ENCODE results near the gene GRAMD2B.
"Not testable (repeated sequence)": the region's sequence is repeated elsewhere in the genome, so short reads cannot be mapped to it uniquely, and the experiment has no call there.

Gene GRAMD2B

DNA sequence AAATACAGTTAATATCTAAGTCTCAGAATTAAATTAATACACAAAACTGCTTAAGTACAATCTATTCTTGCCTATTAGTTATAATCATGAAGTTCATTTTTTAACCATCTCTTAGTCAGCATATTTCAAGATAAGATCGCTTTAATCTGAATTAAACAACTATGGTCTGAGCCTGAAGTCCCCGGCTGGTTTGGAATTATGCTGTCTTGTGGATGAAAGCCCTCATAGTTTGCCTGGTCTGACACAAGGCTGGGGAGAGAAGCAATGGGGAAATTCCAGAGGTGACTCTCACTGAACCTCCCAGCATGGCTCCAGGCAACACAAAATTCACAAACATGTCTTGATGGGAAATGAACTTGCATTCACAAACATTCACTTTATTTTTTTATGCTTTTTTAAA lies 28.0 kb upstream of the GRAMD2B start:
- DNase-seq (ENCODE audit: low read depth) = no peak
- TF ChIP-seq, protein P1, sequence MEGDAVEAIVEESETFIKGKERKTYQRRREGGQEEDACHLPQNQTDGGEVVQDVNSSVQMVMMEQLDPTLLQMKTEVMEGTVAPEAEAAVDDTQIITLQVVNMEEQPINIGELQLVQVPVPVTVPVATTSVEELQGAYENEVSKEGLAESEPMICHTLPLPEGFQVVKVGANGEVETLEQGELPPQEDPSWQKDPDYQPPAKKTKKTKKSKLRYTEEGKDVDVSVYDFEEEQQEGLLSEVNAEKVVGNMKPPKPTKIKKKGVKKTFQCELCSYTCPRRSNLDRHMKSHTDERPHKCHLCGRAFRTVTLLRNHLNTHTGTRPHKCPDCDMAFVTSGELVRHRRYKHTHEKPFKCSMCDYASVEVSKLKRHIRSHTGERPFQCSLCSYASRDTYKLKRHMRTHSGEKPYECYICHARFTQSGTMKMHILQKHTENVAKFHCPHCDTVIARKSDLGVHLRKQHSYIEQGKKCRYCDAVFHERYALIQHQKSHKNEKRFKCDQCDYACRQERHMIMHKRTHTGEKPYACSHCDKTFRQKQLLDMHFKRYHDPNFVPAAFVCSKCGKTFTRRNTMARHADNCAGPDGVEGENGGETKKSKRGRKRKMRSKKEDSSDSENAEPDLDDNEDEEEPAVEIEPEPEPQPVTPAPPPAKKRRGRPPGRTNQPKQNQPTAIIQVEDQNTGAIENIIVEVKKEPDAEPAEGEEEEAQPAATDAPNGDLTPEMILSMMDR (IDR thresholded peaks at IDR 0.05; ENCODE audit: control insufficient read depth, extremely low read depth, insufficient read depth) = no peak
- no peak overlapping the region for H3K4me3 ChIP-seq (ENCODE audit: low read depth, low read length)

DNA sequence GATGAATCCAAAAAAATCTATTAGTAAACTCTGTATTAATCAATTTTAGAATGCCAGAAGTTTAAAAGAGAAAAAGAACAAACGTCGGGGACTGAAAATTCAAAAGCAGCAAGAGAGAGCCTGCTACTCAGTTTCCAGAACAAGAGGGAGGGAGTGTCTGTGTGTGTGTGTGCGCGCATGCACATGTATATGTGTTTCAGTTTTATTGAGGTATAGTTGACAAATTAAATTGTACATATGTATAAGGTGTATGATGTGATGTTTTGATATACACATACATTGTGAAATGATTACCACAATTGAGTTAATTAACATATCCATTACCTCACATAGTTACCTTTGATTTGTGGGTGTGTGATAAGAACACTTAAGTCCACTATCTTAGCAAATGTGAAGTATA lies 27.6 kb upstream of the GRAMD2B start:
- no peak overlapping the region for H3K4me3 ChIP-seq (ENCODE audit: low read depth, low read length)
- TF ChIP-seq, protein P1 (IDR thresholded peaks at IDR 0.05; ENCODE audit: control insufficient read depth, extremely low read depth, insufficient read depth) = no peak
- DNase-seq (ENCODE audit: low read depth) = no peak

DNA sequence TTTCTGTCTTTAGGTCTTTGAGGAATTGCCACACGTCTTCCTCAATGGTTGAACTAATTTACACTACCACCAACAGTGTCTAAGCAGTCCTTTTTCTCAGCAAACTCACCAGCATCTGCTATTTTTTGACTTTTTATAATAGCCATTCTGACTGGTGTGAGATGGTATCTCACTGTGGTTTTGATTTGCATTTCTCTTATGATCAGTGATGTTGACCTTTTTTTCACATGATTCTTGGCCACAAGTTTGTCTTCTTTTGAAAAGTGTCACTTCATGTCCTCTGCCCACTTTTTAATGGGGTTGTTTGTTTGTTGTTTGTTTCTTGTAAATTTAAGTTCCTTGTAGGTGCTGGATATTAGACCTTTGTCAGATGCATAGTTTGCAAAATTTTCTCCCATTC lies 26.5 kb upstream of the GRAMD2B start:
- not testable (repeated sequence) for H3K4me3 ChIP-seq (ENCODE audit: low read depth, low read length); DNase-seq (ENCODE audit: low read depth)

DNA sequence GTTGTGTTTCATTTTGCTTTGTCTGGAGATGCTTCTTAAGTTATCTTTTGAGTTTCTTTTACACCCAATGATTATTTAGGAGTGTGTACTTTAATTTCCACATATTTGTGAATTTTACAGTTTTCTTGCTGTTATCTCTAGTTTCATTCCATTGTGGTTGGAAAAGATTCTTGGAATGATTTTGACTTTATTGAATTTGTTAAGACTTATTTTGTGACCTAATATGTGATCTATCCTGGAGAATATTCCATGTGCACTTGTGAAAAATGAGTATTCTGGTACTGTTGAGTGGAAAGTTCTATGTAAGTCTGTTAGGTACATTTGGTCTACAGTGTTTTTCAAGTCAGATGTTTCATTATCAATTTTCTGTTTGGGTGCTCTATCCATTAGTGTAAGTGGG lies 24.4 kb upstream of the GRAMD2B start:
- no peak for DNase-seq (ENCODE audit: low read depth)
- TF ChIP-seq, protein P1 (IDR thresholded peaks at IDR 0.05; ENCODE audit: control insufficient read depth, extremely low read depth, insufficient read depth) = no peak
- H3K4me3 ChIP-seq (ENCODE audit: low read depth, low read length) = no peak overlapping the region

DNA sequence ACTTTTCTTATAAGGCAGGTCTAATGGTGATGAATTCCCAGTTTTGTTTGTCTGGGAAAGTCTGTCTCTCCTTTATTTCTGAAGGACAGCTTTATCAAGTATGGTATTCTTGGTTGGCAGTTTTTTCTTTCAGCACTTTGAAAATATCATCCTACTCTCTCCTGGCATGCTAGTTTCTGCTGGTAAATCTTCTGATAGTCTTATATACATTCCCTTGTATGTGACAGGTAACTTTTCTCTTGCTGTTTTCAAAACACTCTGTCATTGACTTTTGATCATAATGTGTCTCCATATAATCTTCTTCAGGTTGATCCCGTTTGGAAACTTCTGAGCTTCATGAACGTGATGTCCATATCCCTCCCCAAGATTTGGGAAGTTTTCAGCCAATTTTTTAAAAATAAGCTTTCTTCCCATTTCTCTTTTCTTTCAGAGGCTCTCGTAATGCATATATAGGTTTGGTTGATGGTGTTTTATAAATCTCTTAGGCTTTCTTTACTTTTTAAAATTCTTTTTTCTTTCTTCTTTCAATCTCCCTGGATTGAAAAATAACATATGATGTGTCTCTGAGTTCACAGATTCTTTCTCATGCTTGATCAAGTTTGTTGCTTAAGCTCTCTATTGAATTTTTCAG lies 22.5 kb upstream of the GRAMD2B start:
- TF ChIP-seq, protein P1 (IDR thresholded peaks at IDR 0.05; ENCODE audit: control insufficient read depth, extremely low read depth, insufficient read depth) = no peak
- H3K4me3 ChIP-seq (ENCODE audit: low read depth, low read length) = no peak overlapping the region
- DNase-seq (ENCODE audit: low read depth) = no peak

DNA sequence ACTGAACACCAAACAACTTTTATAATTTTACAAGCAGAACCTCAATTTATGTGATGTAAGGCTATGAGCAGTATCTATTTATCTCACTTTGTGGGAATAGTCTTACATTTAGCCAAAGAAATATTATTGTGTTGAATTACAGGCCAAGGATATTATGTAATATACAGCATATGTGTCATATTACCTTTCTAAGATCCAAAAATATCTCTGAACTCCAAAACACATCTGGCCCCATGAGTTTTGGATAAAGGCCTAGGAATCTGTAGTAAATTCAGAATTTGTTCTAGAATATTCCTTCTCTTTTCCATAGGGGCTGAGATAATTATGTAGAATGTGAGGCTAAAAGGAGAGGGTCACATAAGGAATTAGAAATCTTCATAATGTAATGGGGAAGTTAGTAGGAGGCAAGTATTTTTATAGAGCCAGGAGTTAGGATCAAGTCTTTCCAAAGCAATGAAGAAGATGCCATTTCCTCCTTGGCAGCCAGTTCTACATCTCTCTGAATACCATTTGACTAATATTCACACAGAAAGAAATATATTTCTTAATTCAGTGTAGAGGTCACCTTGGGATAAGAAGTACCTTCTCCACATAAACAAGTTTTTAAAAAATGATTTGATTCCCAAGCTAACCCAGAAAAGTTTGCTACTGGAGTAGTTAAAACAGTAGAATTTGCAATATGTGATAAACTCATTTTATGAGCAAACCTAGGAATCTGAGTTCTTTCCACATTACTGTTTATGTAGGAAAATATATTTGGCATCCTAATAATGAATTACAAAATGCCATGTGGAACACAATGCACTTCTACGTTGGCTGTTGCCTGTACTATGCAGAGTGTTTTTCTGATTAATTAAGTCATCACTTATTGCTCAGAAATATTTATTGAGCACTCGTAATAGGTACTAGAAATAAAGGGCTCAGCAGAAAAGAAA lies 20.3 kb upstream of the GRAMD2B start:
- no peak overlapping the region for H3K4me3 ChIP-seq (ENCODE audit: low read depth, low read length)
- TF ChIP-seq, protein P1 (IDR thresholded peaks at IDR 0.05; ENCODE audit: control insufficient read depth, extremely low read depth, insufficient read depth) = no peak

DNA sequence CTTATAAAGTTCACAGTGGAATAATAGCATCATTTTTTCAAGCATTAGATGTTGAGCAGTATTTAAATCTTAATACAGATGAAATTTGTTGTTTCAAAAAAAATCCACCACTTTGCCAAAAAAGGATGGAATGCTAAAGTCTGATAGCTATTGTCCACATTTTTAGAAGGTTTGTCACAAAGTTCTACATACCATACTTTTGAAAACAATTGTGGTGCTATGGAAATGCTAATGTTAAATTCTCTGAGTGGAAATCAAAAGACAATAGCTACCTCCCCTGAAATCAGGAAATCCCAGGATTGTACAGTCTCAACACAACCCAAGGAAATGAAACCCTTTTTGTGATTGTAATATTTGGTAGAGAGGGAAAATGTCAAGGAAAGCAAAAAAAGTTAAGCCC lies 19.3 kb upstream of the GRAMD2B start:
- no peak for DNase-seq (ENCODE audit: low read depth)
- TF ChIP-seq, protein P1 (IDR thresholded peaks at IDR 0.05; ENCODE audit: control insufficient read depth, extremely low read depth, insufficient read depth) = no peak

More for the DNA sequence above, 20.3 kb upstream of the GRAMD2B start:
- DNase-seq (ENCODE audit: low read depth) = no peak

More for the DNA sequence above, 19.3 kb upstream of the GRAMD2B start:
- H3K4me3 ChIP-seq (ENCODE audit: low read depth, low read length) = no peak overlapping the region
